HepG2 (cell line): ENCODE results near the gene NCBP3. TPM values are rescaled to one million over a fixed set of nuclear protein-coding genes. Genes with fewer than 3 reads are reported as not detected.

Source experiments
- ATAC-seq: fragments of 200-7000 bp; cut with Tn5 transposase; 3 replicates; pipeline ENCODE4 v1.9.1; 2020; ENCODE audit warnings: mild to moderate bottlenecking, moderate library complexity
- BruUV-seq: library from RNA; stranded (reverse); fragments of 400-500 nt; replicated peaks from 2 replicates; lab custom pipeline; 2021; lab: Mats Ljungman, UMichigan
- CTCF ChIA-PET: fragments of 300-600 bp; formaldehyde crosslinking; extraction: SDS; loops from one replicate; lab custom pipeline; 2021; ENCODE audit warnings: low total read pairs, inconsistent platforms, low intra/inter-chr PET ratio; lab: Yijun Ruan, JAX
- POLR2A ChIA-PET: fragments of 350-600 bp; sonication (Branson Sonifier 250); formaldehyde crosslinking; loops from one replicate; lab custom pipeline; 2020; ENCODE audit warnings: antibody characterized with exemption, inconsistent platforms; lab: Yijun Ruan, JAX
- DNase-seq: peaks from one replicate; pipeline ENCODE4 v3.0.0-alpha.2; 2015; ENCODE audit warnings: low spot score
- FAIRE-seq: peaks from 3 replicates; lab custom pipeline; 2011; peaks lifted over from hg19 to GRCh38; lab: Jason Lieb, UNC
- H2AFZ ChIP-seq: one replicate; pipeline ENCODE4 v1.6.1; 2011; ENCODE audit warnings: low read length, inconsistent platforms
- H3K27ac ChIP-seq: fragments of 300-600 bp; 3 replicates; pipeline ENCODE4 v1.8.0; 2011; ENCODE audit warnings: mixed run types, mild to moderate bottlenecking, mixed read lengths, low read length, inconsistent platforms; ENCODE audit not compliant: insufficient read depth; ENCODE audit errors: extremely low read length
- H3K27me3 ChIP-seq, 2 experiments: fragments of 200-600 bp in 1 of 2; 2 replicates in 1 of 2; 3 replicates in 1 of 2; pipeline versions ENCODE4 v1.6.0 to v1.8.0; 2011; ENCODE audit warnings: low read length in 2 of 2, mild to moderate bottlenecking in 2 of 2, moderate library complexity in 2 of 2, inconsistent platforms in 1 of 2; ENCODE audit not compliant: insufficient read depth in 2 of 2, control insufficient read depth in 1 of 2
- H3K36me3 ChIP-seq, 2 experiments: fragments of 200-600 bp in 1 of 2; replicated peaks in 1 of 2; 2 replicates in 1 of 2; 3 replicates in 1 of 2; pipeline versions ENCODE4 v1.5.1 to v1.8.0; 2011; ENCODE audit warnings: low read length in 2 of 2, inconsistent platforms in 1 of 2; ENCODE audit not compliant: insufficient read depth in 2 of 2, control insufficient read depth in 1 of 2
- H3K4me1 ChIP-seq: 2 replicates; pipeline ENCODE4 v1.5.1; 2012; ENCODE audit warnings: low read length, inconsistent platforms; ENCODE audit not compliant: insufficient read depth
- H3K4me2 ChIP-seq: 2 replicates; pipeline ENCODE4 v1.6.0; 2011; ENCODE audit warnings: low read depth, low read length, inconsistent platforms
- H3K4me3 ChIP-seq, 3 experiments: fragments of 200-600 bp in 1 of 3; sonication (generic), shearing (Covaris generic) in 1 of 3; replicated peaks in 1 of 3; 2 replicates each; pipeline ENCODE4 v1.5.1; 2011 to 2016; ENCODE audit warnings: low read length in 3 of 3, inconsistent platforms in 2 of 3, low read depth in 2 of 3, mild to moderate bottlenecking in 2 of 3, control low read depth in 1 of 3, mixed read lengths in 1 of 3; ENCODE audit not compliant: insufficient read depth in 1 of 3
- H3K79me2 ChIP-seq: one replicate; pipeline ENCODE4 v1.6.1; 2011; ENCODE audit warnings: low read length, inconsistent platforms; ENCODE audit not compliant: insufficient read depth
- H3K9ac ChIP-seq: 2 replicates; pipeline ENCODE4 v1.6.0; 2011; ENCODE audit warnings: mild to moderate bottlenecking, low read depth, low read length, inconsistent platforms; ENCODE audit not compliant: insufficient read depth
- H3K9me3 ChIP-seq: 2 replicates; pipeline ENCODE4 v1.5.1; 2012; ENCODE audit warnings: mild to moderate bottlenecking, low read length
- H4K20me1 ChIP-seq: 2 replicates; pipeline ENCODE4 v1.6.0; 2011; ENCODE audit warnings: inconsistent platforms, mild to moderate bottlenecking, low read length, moderate library complexity; ENCODE audit not compliant: insufficient read depth
- ATF7 ChIP-seq, 2 experiments: fragments of 450-650 bp in 1 of 2; sonication (generic) in 1 of 2; formaldehyde crosslinking in 1 of 2; IDR thresholded peaks; 2 replicates each; pipeline versions ENCODE4 v1.4.0 to v1.6.1; 2016 to 2020; ENCODE audit warnings: antibody characterized with exemption in 1 of 2, mild to moderate bottlenecking in 1 of 2, missing genetic modification reagents in 1 of 2
- DPF2 ChIP-seq: sonication (generic); formaldehyde crosslinking; IDR thresholded peaks from 2 replicates; pipeline ENCODE4 v1.4.0; 2020; ENCODE audit warnings: mild to moderate bottlenecking, low read depth, missing genetic modification reagents, borderline replicate concordance
- FOXJ3 ChIP-seq: sonication (generic); formaldehyde crosslinking; IDR thresholded peaks from 2 replicates; pipeline ENCODE4 v1.4.0; 2020; ENCODE audit warnings: missing genetic modification reagents, mild to moderate bottlenecking, borderline replicate concordance
- HINFP ChIP-seq: sonication (generic); formaldehyde crosslinking; IDR thresholded peaks from 2 replicates; pipeline ENCODE4 v1.4.0; 2020; ENCODE audit warnings: low read depth, mild to moderate bottlenecking, missing genetic modification reagents
- HNRNPK ChIP-seq: fragments of 200-400 bp; formaldehyde crosslinking; IDR thresholded peaks from 2 replicates; pipeline ENCODE4 v1.6.1; 2018; ENCODE audit warnings: low read length, low read depth, moderate library complexity, mild to moderate bottlenecking; ENCODE audit not compliant: poor library complexity, severe bottlenecking
- ISL2 ChIP-seq: sonication (generic); formaldehyde crosslinking; IDR thresholded peaks from 2 replicates; pipeline ENCODE4 v1.5.0; 2020; ENCODE audit warnings: missing genetic modification reagents
- SAP130 ChIP-seq: IDR thresholded peaks from 2 replicates; pipeline ENCODE4 v1.6.1; 2016; ENCODE audit warnings: low read depth
- SMAD1 ChIP-seq: sonication (generic); formaldehyde crosslinking; IDR thresholded peaks from 2 replicates; pipeline ENCODE4 v1.4.0; 2020; ENCODE audit warnings: missing genetic modification reagents, low read depth, mild to moderate bottlenecking, borderline replicate concordance
- TRIM22 ChIP-seq: fragments of 450-650 bp; IDR thresholded peaks from 2 replicates; pipeline ENCODE4 v1.6.1; 2017
- YEATS4 ChIP-seq: sonication (generic); formaldehyde crosslinking; IDR thresholded peaks from 2 replicates; pipeline ENCODE4 v1.4.0; 2020; ENCODE audit warnings: missing genetic modification reagents, borderline replicate concordance
- ZNF225 ChIP-seq: sonication (generic); formaldehyde crosslinking; IDR thresholded peaks from 2 replicates; pipeline ENCODE4 v1.4.0; 2020; ENCODE audit warnings: mild to moderate bottlenecking, missing genetic modification reagents
- ZNF292 ChIP-seq: sonication (generic); formaldehyde crosslinking; IDR thresholded peaks from 2 replicates; pipeline ENCODE4 v1.8.1; 2022; ENCODE audit warnings: mild to moderate bottlenecking, low read depth, missing genetic modification reagents, borderline replicate concordance
- ZNF317 ChIP-seq: sonication (generic); formaldehyde crosslinking; IDR thresholded peaks from 2 replicates; pipeline ENCODE4 v1.5.0; 2020; ENCODE audit warnings: mild to moderate bottlenecking, missing genetic modification reagents
- ZNF740 ChIP-seq: sonication (generic); formaldehyde crosslinking; IDR thresholded peaks from 2 replicates; pipeline ENCODE4 v1.4.0; 2020; ENCODE audit warnings: missing genetic modification reagents
- ZNF773 ChIP-seq: sonication (generic); formaldehyde crosslinking; IDR thresholded peaks from 2 replicates; pipeline ENCODE4 v1.4.0; 2020; ENCODE audit warnings: missing genetic modification reagents, borderline replicate concordance
- ZNF784 ChIP-seq: sonication (generic); formaldehyde crosslinking; IDR thresholded peaks from 2 replicates; pipeline ENCODE4 v1.5.1; 2020; ENCODE audit warnings: missing genetic modification reagents, mild to moderate bottlenecking, borderline replicate concordance
- ZSCAN21 ChIP-seq: sonication (generic); formaldehyde crosslinking; IDR thresholded peaks from 2 replicates; pipeline ENCODE4 v1.8.0; 2022; ENCODE audit warnings: mild to moderate bottlenecking, missing genetic modification reagents, moderate library complexity, borderline replicate concordance
- WGBS: methylation state at CpG from one replicate; pipeline ENCODE4 v1.1.6; 2017; ENCODE audit warnings: low lambda C conversion rate; 5-methylcytosine and 5-hydroxymethylcytosine counted together
- in situ Hi-C: cut with HindIII; loops from 2 replicates; pipeline ENCODE4 v1.10.0; 2017; ENCODE audit warnings: low pct_unique_long_range_greater_than_20kb; ENCODE audit not compliant: extremely low pct_ligation_motif_present
- intact Hi-C: fragments of 100-400 bp; cut with micrococcal nuclease; formaldehyde crosslinking; loops from one replicate; pipeline ENCODE4 v1.10.0; 2022; ENCODE audit not compliant: unreplicated experiment
- polyA plus RNA-seq, 8 experiments: library from polyadenylated mRNA; depleted of rRNA in 3 of 8; stranded (reverse) in 7 of 8; unstranded in 1 of 8; fragments of >200 nt; fragmentation: Illumina TruSeq in 4 of 8; extraction: Trizol in 4 of 8; gene quantifications; 2 replicates each; pipeline versions ENCODE4 v1.2.1 to v1.2.3, GENCODE V29; 2011 to 2016; ENCODE audit warnings: low read depth in 4 of 8, missing spikeins in 1 of 8, mixed read lengths in 1 of 8; ENCODE audit not compliant: insufficient read depth in 1 of 8
- total RNA-seq, 5 experiments: library from RNA; depleted of rRNA; stranded (reverse); fragments of >200 nt; fragmentation: Illumina TruSeq; extraction: Trizol; gene quantifications; 2 replicates each; pipeline ENCODE4 v1.2.3, GENCODE V29; 2016; ENCODE audit warnings: low read depth in 1 of 5

NCBP3 gene
- total and polyA plus RNA-seq, 2 of the 13 experiments (the other 11 are each of a cell fraction or from before 2014, with no cell fraction given): 19.5 to 24.8 TPM

GRCh38 chr17:3794557-3795389 is 51.3 kb downstream of the NCBP3 start:
- in situ Hi-C loops (no loop called here), intact Hi-C loops (loop anchor here (1.0 kb wide), 1 partner anchor 9 kb away; no protein-coding TSS in a partner anchor)
- H3K4me1 ChIP-seq: peaks cover 56% of the 10 kb centered on the region
- no peaks in the 10 kb centered on the region for H3K27me3 ChIP-seq
- no peaks in the 10 kb centered on the region for H4K20me1 ChIP-seq
- no peaks in the 10 kb centered on the region for H3K36me3 ChIP-seq
- H3K9ac ChIP-seq: peak overlapping the region; percentile 75
- WGBS: 16% methylated on average over 18 of the region's 26 CpGs
- H2AFZ ChIP-seq: no peak overlapping the region
- H3K4me3 ChIP-seq: peak overlapping the region in 2 of 3 experiments; percentile 33 to 57; a peak in 5 of 6 replicates
- ATAC-seq (peak; percentile 91), FAIRE-seq (peak; percentile 4), DNase-seq (peak; percentile 66)
- BruUV-seq: TSS peak; percentile 77
- H3K79me2 ChIP-seq: no peaks in the 10 kb centered on the region
- H3K9me3 ChIP-seq: no peaks in the 10 kb centered on the region
- ChIA-PET CTCF (no interaction called here), POLR2A (interaction anchor here (0.7 to 4.1 kb wide), 12 partner anchors 10 to 360 kb away, joined by 3 to 39 read pairs (median 4); partner anchors contain the start of genes EMC6, HASPIN, NCBP3 and TAX1BP3)
- peak overlapping the region; percentile 79 for H3K4me2 ChIP-seq
- peak overlapping the region; percentile 92 for H3K27ac ChIP-seq
- peak; percentile 8; the same call in 1 of the 2 replicates for TF ChIP-seq SAP130
- TF ChIP-seq HINFP (CRISPR knock-in tag): peak; percentile 56; the same call in 1 of the 2 replicates
- 0 out of 2 replicates have a peak, but pooled peaks have one; percentile 42 for TF ChIP-seq ZNF317 (CRISPR knock-in tag)
- peak; percentile 63; the same call in 1 of the 2 replicates for TF ChIP-seq YEATS4 (CRISPR knock-in tag)
- TF ChIP-seq ATF7 (IDR thresholded peaks at IDR 0.05): no peak
- peak; percentile 22; the same call in 1 of the 2 replicates for TF ChIP-seq ATF7 (CRISPR knock-in tag; IDR thresholded peaks at IDR 0.05)
- no peak for TF ChIP-seq FOXJ3 (CRISPR knock-in tag)
- no peak for TF ChIP-seq HNRNPK
- TF ChIP-seq ZSCAN21 (CRISPR knock-in tag): no peak; the same call in 1 of the 2 replicates
- TF ChIP-seq ZNF784 (CRISPR knock-in tag): peak; percentile 92; the same call in 1 of the 2 replicates
- TF ChIP-seq ZNF773 (CRISPR knock-in tag): 0 out of 2 replicates have a peak, but pooled peaks have one; percentile 71
- TF ChIP-seq SMAD1 (CRISPR knock-in tag): no peak
- TF ChIP-seq ZNF740 (CRISPR knock-in tag): peak; percentile 92
- 0 out of 2 replicates have a peak, but pooled peaks have one; percentile 15 for TF ChIP-seq DPF2 (CRISPR knock-in tag)
- peak; percentile 60 for TF ChIP-seq ZNF292
- no peak for TF ChIP-seq TRIM22
- no peak; the same call in 1 of the 2 replicates for TF ChIP-seq ZNF225 (CRISPR knock-in tag)
- peak; percentile 63; the same call in 1 of the 2 replicates for TF ChIP-seq ISL2
